Neural cell (in vitro differentiated cells): ENCODE results near the gene ROBO1. TPM values are rescaled to one million over a fixed set of nuclear protein-coding genes. Genes with fewer than 3 reads are reported as not detected.

Experiments used
- H2AFZ ChIP-seq: fragments of 200-600, 300-800 bp; sonication (generic), shearing (Covaris generic); 2 replicates; pipeline ENCODE4 v1.6.0; 2014; ENCODE audit warnings: low read depth, mild to moderate bottlenecking, antibody characterized with exemption, low read length, moderate library complexity
- H3F3A ChIP-seq: fragments of 200-600 bp; shearing (Covaris generic); 2 replicates; pipeline ENCODE4 v1.6.1; 2016; ENCODE audit warnings: mild to moderate bottlenecking, moderate library complexity, mixed read lengths, antibody characterized with exemption, low read length; ENCODE audit not compliant: insufficient read depth, poor library complexity, severe bottlenecking
- H3K27ac ChIP-seq: fragments of 200-600, 300-800 bp; sonication (generic), shearing (Covaris generic); 2 replicates; pipeline ENCODE4 v1.5.1; 2014; ENCODE audit warnings: mild to moderate bottlenecking, low read length, moderate library complexity
- H3K27me3 ChIP-seq: fragments of 300-800, 200-600 bp; sonication (generic), shearing (Covaris generic); 2 replicates; pipeline ENCODE4 v1.6.0; 2014; ENCODE audit warnings: mild to moderate bottlenecking, low read depth, low read length, moderate library complexity; ENCODE audit not compliant: insufficient read depth
- H3K36me3 ChIP-seq: fragments of 300-800, 200-600 bp; sonication (generic), shearing (Covaris generic); 2 replicates; pipeline ENCODE4 v1.5.1; 2014; ENCODE audit warnings: mild to moderate bottlenecking, antibody characterized with exemption, low read length, moderate library complexity; ENCODE audit not compliant: insufficient read depth
- H3K4me2 ChIP-seq: fragments of 300-800, 200-600 bp; sonication (generic), shearing (Covaris generic); 2 replicates; pipeline ENCODE4 v1.6.0; 2014; ENCODE audit warnings: mild to moderate bottlenecking, low read length
- H3K4me3 ChIP-seq: fragments of 300-800, 200-600 bp; sonication (generic), shearing (Covaris generic); 2 replicates; pipeline ENCODE4 v1.5.1; 2014; ENCODE audit warnings: mild to moderate bottlenecking, low read length, moderate library complexity
- H3K79me2 ChIP-seq: fragments of 200-600 bp; shearing (Covaris generic); replicated peaks from 2 replicates; pipeline ENCODE4 v1.6.0; 2014; ENCODE audit warnings: mild to moderate bottlenecking, low read length, moderate library complexity; ENCODE audit not compliant: insufficient read depth
- H3K9ac ChIP-seq: fragments of 300-800, 200-600 bp; sonication (generic), shearing (Covaris generic); 2 replicates; pipeline ENCODE4 v1.6.1; 2016; ENCODE audit warnings: mild to moderate bottlenecking, low read length, mixed read lengths
- H3K9me2 ChIP-seq: fragments of 200-600 bp; shearing (Covaris generic); 2 replicates; pipeline ENCODE4 v1.6.1; 2016; ENCODE audit warnings: mild to moderate bottlenecking, low read length, mixed read lengths; ENCODE audit not compliant: insufficient read depth
- H3K9me3 ChIP-seq: fragments of 200-600, 300-800 bp; sonication (generic), shearing (Covaris generic); 2 replicates; pipeline ENCODE4 v1.6.1; 2016; ENCODE audit warnings: mild to moderate bottlenecking, mixed run types, low read length, moderate library complexity, mixed read lengths
- H4K20me1 ChIP-seq: fragments of 200-600 bp; shearing (Covaris generic); 2 replicates; pipeline ENCODE4 v1.6.1; 2016; ENCODE audit warnings: mild to moderate bottlenecking, mixed run types; ENCODE audit not compliant: insufficient read depth
- EP300 ChIP-seq: fragments of 450-650 bp; conservative IDR thresholded peaks from 2 replicates; pipeline ENCODE4 v1.6.1; 2014; ENCODE audit warnings: antibody characterized with exemption, mild to moderate bottlenecking, moderate library complexity; ENCODE audit not compliant: poor library complexity, severe bottlenecking
- EZH2 ChIP-seq: fragments of 200-600, 300-800 bp; shearing (Covaris generic), sonication (generic); IDR thresholded peaks from 2 replicates; pipeline ENCODE4 v1.6.1; 2014; ENCODE audit warnings: antibody characterized with exemption, low read length, borderline replicate concordance, mild to moderate bottlenecking; ENCODE audit not compliant: insufficient read depth, poor library complexity, severe bottlenecking
- MXI1 ChIP-seq: fragments of 450-650 bp; conservative IDR thresholded peaks from 2 replicates; pipeline ENCODE4 v1.6.1; 2014; ENCODE audit warnings: antibody characterized with exemption, mild to moderate bottlenecking; ENCODE audit not compliant: poor library complexity, severe bottlenecking
- POLR2AphosphoS5 ChIP-seq: IDR thresholded peaks from 2 replicates; pipeline ENCODE4 v1.6.1; 2012
- RAD21 ChIP-seq: fragments of 450-650 bp; conservative IDR thresholded peaks from 2 replicates; pipeline ENCODE4 v1.6.1; 2014; ENCODE audit warnings: antibody characterized with exemption, mild to moderate bottlenecking, moderate library complexity
- SMC3 ChIP-seq: fragments of 450-650 bp; conservative IDR thresholded peaks from 2 replicates; pipeline ENCODE4 v1.6.1; 2014; ENCODE audit warnings: antibody characterized with exemption, mild to moderate bottlenecking, moderate library complexity; ENCODE audit not compliant: poor library complexity
- TAF1 ChIP-seq: IDR thresholded peaks from 2 replicates; pipeline ENCODE4 v1.6.1; 2012; ENCODE audit warnings: low read depth
- polyA plus RNA-seq: library from polyadenylated mRNA; depleted of rRNA; stranded (reverse); fragments of >200 nt; gene quantifications from 2 replicates; pipeline ENCODE4 v1.2.3, GENCODE V29; 2014

Gene ROBO1
- polyA plus RNA-seq, 1 donor from 2014 or later = 183 TPM

GRCh38 chr3:79258479-79258878 lies 509.3 kb downstream of the ROBO1 start:
- Histone ChIP-seq H3F3A (no peaks in the 10 kb centered on the region), H3K79me2 (no peaks in the 10 kb centered on the region), H3K9ac (no peak overlapping the region), H3K9me3 (no peaks in the 10 kb centered on the region), H3K27ac (no peak overlapping the region), H3K9me2 (no peaks in the 10 kb centered on the region), H3K36me3 (no peaks in the 10 kb centered on the region), H3K27me3 (no peaks in the 10 kb centered on the region), H3K4me2 (no peak overlapping the region), H2AFZ (no peak overlapping the region), H4K20me1 (no peaks in the 10 kb centered on the region), H3K4me3 (no peak overlapping the region)
- no peak for TF ChIP-seq EZH2
- TF ChIP-seq POLR2AphosphoS5 = no peak
- no peak for TF ChIP-seq MXI1

GRCh38 chr3:79257791-79258190 lies 510.0 kb downstream of the ROBO1 start:
- Histone ChIP-seq H3K9ac (no peak overlapping the region), H3K4me2 (no peak overlapping the region), H3K27me3 (no peaks in the 10 kb centered on the region), H3K9me3 (no peaks in the 10 kb centered on the region), H3K79me2 (no peaks in the 10 kb centered on the region), H3K4me3 (no peak overlapping the region), H3F3A (no peaks in the 10 kb centered on the region), H2AFZ (no peak overlapping the region), H3K27ac (no peak overlapping the region), H4K20me1 (no peaks in the 10 kb centered on the region), H3K9me2 (no peaks in the 10 kb centered on the region), H3K36me3 (no peaks in the 10 kb centered on the region)
- TF ChIP-seq POLR2AphosphoS5 (no peak), RAD21 (no peak), SMC3 (no peak), MXI1 (no peak)

DNA sequence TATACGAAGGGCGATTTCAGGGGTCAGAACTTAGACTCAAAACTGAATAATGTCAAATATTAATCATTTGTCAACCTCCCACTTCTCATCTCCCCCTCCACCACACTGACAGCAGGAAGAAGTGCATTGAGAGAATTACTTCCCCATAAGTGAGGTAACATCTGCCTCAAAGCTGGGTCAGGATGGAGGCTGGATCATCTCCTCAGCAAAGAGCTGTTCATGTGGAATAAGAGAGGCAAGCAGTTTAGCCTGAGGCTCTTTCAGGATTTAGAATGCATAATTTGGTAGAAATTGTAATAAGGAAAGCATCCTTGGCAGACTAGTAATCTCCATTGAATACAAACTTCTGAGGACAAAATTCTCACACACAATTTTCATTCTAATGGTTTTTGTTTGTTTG lies 512.1 kb downstream of the ROBO1 start:
- Histone ChIP-seq H3K79me2 (no peaks in the 10 kb centered on the region), H3K9me3 (no peaks in the 10 kb centered on the region)

DNA sequence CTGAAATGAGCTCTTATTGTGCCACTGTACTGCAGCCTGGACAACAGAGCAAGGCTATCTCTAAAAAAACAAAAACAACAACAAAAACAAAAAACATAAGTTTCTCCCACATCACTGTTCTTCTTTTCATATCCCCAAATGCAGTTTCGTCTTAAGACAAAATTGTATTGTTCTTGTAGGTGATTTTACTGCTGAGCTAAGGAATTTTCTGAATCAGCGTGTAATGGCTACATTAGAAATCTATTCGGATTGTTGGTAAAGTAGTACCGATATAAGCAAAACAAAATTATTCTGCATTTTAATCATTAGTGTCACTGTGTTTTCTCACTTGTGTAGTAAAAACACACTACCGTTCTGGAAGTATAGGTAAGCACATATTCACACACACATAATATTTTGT lies 512.5 kb downstream of the ROBO1 start:
- Histone ChIP-seq H3K36me3 (no peaks in the 10 kb centered on the region), H3K27ac (no peak overlapping the region), H3K27me3 (no peaks in the 10 kb centered on the region), H3K9me2 (no peaks in the 10 kb centered on the region), H3K4me2 (no peak overlapping the region), H2AFZ (no peak overlapping the region), H3F3A (no peaks in the 10 kb centered on the region), H3K9ac (no peak overlapping the region), H4K20me1 (no peaks in the 10 kb centered on the region), H3K79me2 (no peaks in the 10 kb centered on the region), H3K4me3 (no peak overlapping the region), H3K9me3 (no peaks in the 10 kb centered on the region)
- TF ChIP-seq EP300 = no peak

More for the DNA sequence above, 512.1 kb downstream of the ROBO1 start:
- Histone ChIP-seq H3K27me3 (no peaks in the 10 kb centered on the region), H3K9me2 (no peaks in the 10 kb centered on the region), H3K27ac (no peak overlapping the region), H3F3A (no peaks in the 10 kb centered on the region), H3K36me3 (no peaks in the 10 kb centered on the region), H4K20me1 (no peaks in the 10 kb centered on the region), H3K4me3 (no peak overlapping the region), H3K4me2 (no peak overlapping the region), H3K9ac (no peak overlapping the region), H2AFZ (no peak overlapping the region)
- no peak for TF ChIP-seq TAF1
- no peak for TF ChIP-seq SMC3
- TF ChIP-seq EP300 = no peak
- TF ChIP-seq MXI1 = no peak
